Natural killer cell (primary cell): ENCODE measurements around the gene RANBP1. TPM values are rescaled to one million over a fixed set of nuclear protein-coding genes. Genes with fewer than 3 reads are reported as not detected.

Source experiments
- ATAC-seq, 3 donors: fragments of 150-1000 bp in 2 of 3; fragments of 200-7000 bp in 1 of 3; cut with Tn5 transposase; 1 replicate in 1 of 3; 2 replicates in 2 of 3; pipeline ENCODE4 v1.10.0; 2021; ENCODE audit warnings: mild to moderate bottlenecking in 2 of 3, moderate library complexity in 2 of 3
- DNase-seq, 2 donors: peaks; one replicate each; pipeline versions ENCODE4 v3.0.0 to v3.0.0-alpha.2; 2013 to 2021; ENCODE audit warnings: mixed read lengths in 1 of 2
- H3K27ac ChIP-seq: one replicate; pipeline ENCODE4 v1.5.1; 2013; ENCODE audit warnings: mild to moderate bottlenecking, low read length
- H3K27me3 ChIP-seq: one replicate; pipeline ENCODE4 v1.6.1; 2013; ENCODE audit warnings: low read length; ENCODE audit not compliant: control insufficient read depth, insufficient read depth
- H3K36me3 ChIP-seq: one replicate; pipeline ENCODE4 v1.6.1; 2013; ENCODE audit warnings: low read length; ENCODE audit not compliant: control insufficient read depth, insufficient read depth
- H3K4me1 ChIP-seq: one replicate; pipeline ENCODE4 v1.6.1; 2013; ENCODE audit warnings: low read length; ENCODE audit not compliant: control insufficient read depth, insufficient read depth
- H3K4me3 ChIP-seq: one replicate; pipeline ENCODE4 v1.5.1; 2013; ENCODE audit warnings: low read length
- H3K9me3 ChIP-seq: one replicate; pipeline ENCODE4 v1.6.1; 2013; ENCODE audit warnings: low read length; ENCODE audit not compliant: control insufficient read depth, insufficient read depth
- H3K27ac Mint-ChIP-seq, 2 donors: one replicate each; pipeline ENCODE4 v1.8.0; 2022; ENCODE audit warnings: mild to moderate bottlenecking in 2 of 2, mixed read lengths in 2 of 2, moderate library complexity in 1 of 2
- H3K27me3 Mint-ChIP-seq, 2 donors: one replicate each; pipeline ENCODE4 v1.8.0; 2022; ENCODE audit warnings: low read depth in 2 of 2, mixed read lengths in 2 of 2
- H3K36me3 Mint-ChIP-seq: one replicate; pipeline ENCODE4 v1.8.0; 2022; ENCODE audit warnings: mixed read lengths
- H3K4me1 Mint-ChIP-seq, 2 donors: one replicate each; pipeline ENCODE4 v1.8.0; 2022; ENCODE audit warnings: mixed read lengths in 2 of 2
- H3K4me3 Mint-ChIP-seq: one replicate; pipeline ENCODE4 v1.8.0; 2022; ENCODE audit warnings: mild to moderate bottlenecking, moderate library complexity, mixed read lengths
- H3K9me3 Mint-ChIP-seq, 2 donors: one replicate each; pipeline ENCODE4 v1.8.0; 2022; ENCODE audit warnings: mixed read lengths in 2 of 2
- CTCF ChIP-seq: fragments of 200-600 bp; IDR thresholded peaks from one replicate; pipeline ENCODE4 v1.8.0; 2022; ENCODE audit warnings: antibody characterized with exemption
- WGBS: methylation state at CpG from one replicate; pipeline ENCODE4 v1.1.7; 2013; ENCODE audit warnings: missing lambda C conversion rate; ENCODE audit not compliant: insufficient coverage; 5-methylcytosine and 5-hydroxymethylcytosine counted together
- intact Hi-C: fragments of 100-400 bp; cut with micrococcal nuclease; formaldehyde crosslinking; loops from one replicate; pipeline ENCODE4 v1.14.2; 2022
- total RNA-seq, 4 donors: library from RNA; stranded (reverse); fragments of 120-200 nt in 1 of 4; gene quantifications; one replicate each; pipeline versions ENCODE4 v1.2.3 to v1.2.4, GENCODE V29; 2013 to 2022

RANBP1 gene
- total RNA-seq, 3 donors from 2014 or later (not counting 1 experiment from before 2014, with no cell fraction given) = 54.0 to 61.0 (median 56.3) TPM

- Histone ChIP-seq H3K36me3 (no peaks in the 10 kb centered on the region), H3K27me3 (no peaks in the 10 kb centered on the region), H3K9me3 (no peaks in the 10 kb centered on the region), H3K27ac (no peak overlapping the region), H3K4me3 (no peak overlapping the region), H3K4me1 (no peaks in the 10 kb centered on the region)
- no peaks in the 10 kb centered on the region for H3K36me3 Mint-ChIP-seq
- no peak for TF ChIP-seq CTCF
- ATAC-seq = no peak
- no peak overlapping the region for H3K4me3 Mint-ChIP-seq
- H3K27ac Mint-ChIP-seq = no peak overlapping the region
- H3K9me3 Mint-ChIP-seq = peaks cover 3% of the 10 kb centered on the region in 2 donors
- intact Hi-C loops = loop anchor here (10.0 kb wide), 1 partner anchor 48 kb away; no protein-coding TSS in a partner anchor
- DNase-seq = no peak
- no peaks in the 10 kb centered on the region for H3K27me3 Mint-ChIP-seq
- peaks cover 0 to 6% of the 10 kb centered on the region in 2 donors for H3K4me1 Mint-ChIP-seq
- WGBS = 86% methylated on average over 9 of the region's 9 CpGs
Measured at GRCh38 chr22:20166703-20167102, 50.8 kb downstream of the RANBP1 start.

GRCh38 chr22:20167643-20168322 lies 51.9 kb downstream of the RANBP1 start:
- Histone ChIP-seq H3K9me3 (no peaks in the 10 kb centered on the region), H3K4me3 (no peak overlapping the region), H3K4me1 (no peaks in the 10 kb centered on the region), H3K36me3 (no peaks in the 10 kb centered on the region), H3K27ac (no peak overlapping the region), H3K27me3 (no peaks in the 10 kb centered on the region)
- intact Hi-C loops = loop anchor here (10.0 kb wide), 1 partner anchor 47 kb away; no protein-coding TSS in a partner anchor
- Mint-ChIP-seq H3K27ac (no peak overlapping the region), H3K36me3 (no peaks in the 10 kb centered on the region), H3K4me1 (peaks cover 0 to 6% of the 10 kb centered on the region in 2 donors), H3K4me3 (no peak overlapping the region), H3K27me3 (no peaks in the 10 kb centered on the region), H3K9me3 (peaks cover 3% of the 10 kb centered on the region in 2 donors)
- ATAC-seq (no peak), DNase-seq (no peak)
- WGBS = 85% methylated on average over 19 of the region's 19 CpGs
- TF ChIP-seq CTCF = no peak

- Histone ChIP-seq H3K27ac (no peak overlapping the region), H3K9me3 (no peaks in the 10 kb centered on the region), H3K36me3 (no peaks in the 10 kb centered on the region), H3K4me3 (no peak overlapping the region), H3K4me1 (no peaks in the 10 kb centered on the region), H3K27me3 (no peaks in the 10 kb centered on the region)
- DNase-seq (no peak), ATAC-seq (no peak)
- 83% methylated on average over 10 of the region's 10 CpGs for WGBS
- Mint-ChIP-seq H3K27ac (no peak overlapping the region), H3K4me3 (no peak overlapping the region), H3K9me3 (peaks cover under 1 to 1% of the 10 kb centered on the region in 2 donors), H3K4me1 (peaks cover 0 to 2% of the 10 kb centered on the region in 2 donors), H3K36me3 (no peaks in the 10 kb centered on the region), H3K27me3 (no peaks in the 10 kb centered on the region)
- intact Hi-C loops = loop anchor here (10.0 kb wide), 1 partner anchor 45 kb away; no protein-coding TSS in a partner anchor
- TF ChIP-seq CTCF = no peak
Measured at GRCh38 chr22:20169253-20169822, 53.4 kb downstream of the RANBP1 start.
